Measurements from ENCODE around the gene TMOD1. TPM values are rescaled to one million over a fixed set of nuclear protein-coding genes. Genes with fewer than 3 reads are reported as not detected.

The TMOD1 gene
- total RNA-seq, 1 donor from 2014 or later, result not detected

GRCh38 chr9:97470076-97470475 is 31.4 kb upstream of the TMOD1 start:
- Histone ChIP-seq H3F3A (ENCODE audit: low read depth) (no peaks in the 10 kb centered on the region), H3K4me1 (no peaks in the 10 kb centered on the region), H4K20me1 (ENCODE audit: low read depth) (no peaks in the 10 kb centered on the region), H3K9ac (no peak overlapping the region), H3K36me3 (no peaks in the 10 kb centered on the region), H3K27ac (no peak overlapping the region), H2AFZ (replicated peaks) (no peak overlapping the region), H3K4me3 (no peak overlapping the region), H3K27me3 (no peaks in the 10 kb centered on the region), H3K4me2 (no peak overlapping the region), H3K9me3 (ENCODE audit: low read depth) (no peaks in the 10 kb centered on the region), H3K79me2 (ENCODE audit: low read depth) (no peaks in the 10 kb centered on the region)
- peak; percentile 55 for TF ChIP-seq CTCF (IDR thresholded peaks at IDR 0.05)
- no peak for TF ChIP-seq EZH2 (IDR thresholded peaks at IDR 0.05)
- Mint-ChIP-seq H3K27ac (no peak overlapping the region), H3K9me3 (no peaks in the 10 kb centered on the region), H3K4me1 (no peaks in the 10 kb centered on the region), H3K4me3 (no peak overlapping the region), H3K36me3 (no peaks in the 10 kb centered on the region), H3K27me3 (ENCODE audit: insufficient read depth, low read depth) (peaks cover 2% of the 10 kb centered on the region)
- peak; percentile 44 for DNase-seq (ENCODE audit: low spot score)

GRCh38 chr9:97473717-97474116 is 27.7 kb upstream of the TMOD1 start:
- H3K27ac ChIP-seq, result no peak overlapping the region
- H3K9ac ChIP-seq, result no peak overlapping the region
- H3K79me2 ChIP-seq (ENCODE audit: low read depth), result no peaks in the 10 kb centered on the region
- Mint-ChIP-seq H3K9me3 (no peaks in the 10 kb centered on the region), H3K4me1 (no peaks in the 10 kb centered on the region), H3K27me3 (ENCODE audit: insufficient read depth, low read depth) (no peaks in the 10 kb centered on the region), H3K27ac (no peak overlapping the region), H3K4me3 (no peak overlapping the region), H3K36me3 (no peaks in the 10 kb centered on the region)
- no peaks in the 10 kb centered on the region for H3K27me3 ChIP-seq
- DNase-seq (ENCODE audit: low spot score), result no peak
- no peaks in the 10 kb centered on the region for H3K9me3 ChIP-seq (ENCODE audit: low read depth)
- no peaks in the 10 kb centered on the region for H3K36me3 ChIP-seq
- no peak overlapping the region for H3K4me3 ChIP-seq
- no peaks in the 10 kb centered on the region for H3F3A ChIP-seq (ENCODE audit: low read depth)
- TF ChIP-seq EZH2phosphoT487 (IDR thresholded peaks at IDR 0.05), result no peak
- TF ChIP-seq EZH2 (IDR thresholded peaks at IDR 0.05), result no peak
- no peak for TF ChIP-seq CTCF (IDR thresholded peaks at IDR 0.05)
- no peaks in the 10 kb centered on the region for H4K20me1 ChIP-seq (ENCODE audit: low read depth)
- no peaks in the 10 kb centered on the region for H3K4me1 ChIP-seq
- H2AFZ ChIP-seq (replicated peaks), result no peak overlapping the region
- no peak overlapping the region for H3K4me2 ChIP-seq

- H3F3A ChIP-seq (ENCODE audit: low read depth), result no peaks in the 10 kb centered on the region
These were observed 27.0 kb upstream of the TMOD1 start for GRCh38 chr9:97474372-97474925.

More at GRCh38 chr9:97474372-97474925, 27.0 kb upstream of the TMOD1 start:
- no peak for DNase-seq (ENCODE audit: low spot score)
- Mint-ChIP-seq H3K4me1 (no peaks in the 10 kb centered on the region), H3K27me3 (ENCODE audit: insufficient read depth, low read depth) (no peaks in the 10 kb centered on the region), H3K4me3 (no peak overlapping the region), H3K36me3 (no peaks in the 10 kb centered on the region), H3K27ac (no peak overlapping the region), H3K9me3 (no peaks in the 10 kb centered on the region)
- Histone ChIP-seq H2AFZ (replicated peaks) (no peak overlapping the region), H3K79me2 (ENCODE audit: low read depth) (no peaks in the 10 kb centered on the region), H3K4me2 (no peak overlapping the region), H3K36me3 (no peaks in the 10 kb centered on the region), H3K27ac (no peak overlapping the region), H3K4me3 (no peak overlapping the region), H3K27me3 (no peaks in the 10 kb centered on the region), H3K4me1 (no peaks in the 10 kb centered on the region), H4K20me1 (ENCODE audit: low read depth) (no peaks in the 10 kb centered on the region), H3K9me3 (ENCODE audit: low read depth) (no peaks in the 10 kb centered on the region), H3K9ac (no peak overlapping the region)
- no peak for TF ChIP-seq EZH2 (IDR thresholded peaks at IDR 0.05)
- no peak for TF ChIP-seq EZH2phosphoT487 (IDR thresholded peaks at IDR 0.05)
- TF ChIP-seq CTCF (IDR thresholded peaks at IDR 0.05), result no peak
